ENCODE measurements around the gene NSD1. TPM values are rescaled to one million over a fixed set of nuclear protein-coding genes. Genes with fewer than 3 reads are reported as not detected.

Gene NSD1
- total RNA-seq, 4 donors from 2014 or later = 61.9 to 114 (median 73.9) TPM

GRCh38 chr5:177098120-177098469 lies 35.5 kb upstream of the NSD1 start:
- no peak for TF ChIP-seq POLR2A (IDR thresholded peaks at IDR 0.05)
- TF ChIP-seq, protein P1, sequence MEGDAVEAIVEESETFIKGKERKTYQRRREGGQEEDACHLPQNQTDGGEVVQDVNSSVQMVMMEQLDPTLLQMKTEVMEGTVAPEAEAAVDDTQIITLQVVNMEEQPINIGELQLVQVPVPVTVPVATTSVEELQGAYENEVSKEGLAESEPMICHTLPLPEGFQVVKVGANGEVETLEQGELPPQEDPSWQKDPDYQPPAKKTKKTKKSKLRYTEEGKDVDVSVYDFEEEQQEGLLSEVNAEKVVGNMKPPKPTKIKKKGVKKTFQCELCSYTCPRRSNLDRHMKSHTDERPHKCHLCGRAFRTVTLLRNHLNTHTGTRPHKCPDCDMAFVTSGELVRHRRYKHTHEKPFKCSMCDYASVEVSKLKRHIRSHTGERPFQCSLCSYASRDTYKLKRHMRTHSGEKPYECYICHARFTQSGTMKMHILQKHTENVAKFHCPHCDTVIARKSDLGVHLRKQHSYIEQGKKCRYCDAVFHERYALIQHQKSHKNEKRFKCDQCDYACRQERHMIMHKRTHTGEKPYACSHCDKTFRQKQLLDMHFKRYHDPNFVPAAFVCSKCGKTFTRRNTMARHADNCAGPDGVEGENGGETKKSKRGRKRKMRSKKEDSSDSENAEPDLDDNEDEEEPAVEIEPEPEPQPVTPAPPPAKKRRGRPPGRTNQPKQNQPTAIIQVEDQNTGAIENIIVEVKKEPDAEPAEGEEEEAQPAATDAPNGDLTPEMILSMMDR (IDR thresholded peaks at IDR 0.05) = no peak
- H3K36me3 ChIP-seq = no peaks in the 10 kb centered on the region
- H3K4me1 ChIP-seq = no peaks in the 10 kb centered on the region
- H3K9me3 ChIP-seq = no peaks in the 10 kb centered on the region
- intact Hi-C loops (cut with DNase I) = no loop called here
- no peak overlapping the region for H3K4me3 ChIP-seq (replicated peaks in 1 of 3)
- H3K27ac ChIP-seq = no peak overlapping the region
- WGBS, 2 donors = 71 to 86% methylated on average over 4 to 6 of the region's 6 CpGs
- DNase-seq = no peak
- no peaks in the 10 kb centered on the region for H3K27me3 ChIP-seq

- H3K36me3 ChIP-seq = no peaks in the 10 kb centered on the region
- no peak overlapping the region for H3K27ac ChIP-seq
- H3K9me3 ChIP-seq = no peaks in the 10 kb centered on the region
- WGBS, 2 donors = 57 to 70% methylated on average over 8 to 18 of the region's 18 CpGs
- intact Hi-C loops (cut with DNase I) = no loop called here
- H3K4me3 ChIP-seq (replicated peaks in 1 of 3) = no peak overlapping the region
- H3K27me3 ChIP-seq = no peaks in the 10 kb centered on the region
- H3K4me1 ChIP-seq = no peaks in the 10 kb centered on the region
- no peak for TF ChIP-seq POLR2A (IDR thresholded peaks at IDR 0.05)
- TF ChIP-seq, protein P1 (IDR thresholded peaks at IDR 0.05) = no peak
- no peak for DNase-seq
These were observed 35.0 kb upstream of the NSD1 start for GRCh38 chr5:177098470-177099141.

GRCh38 chr5:177099422-177100093 lies 34.0 kb upstream of the NSD1 start:
- H3K27ac ChIP-seq = no peak overlapping the region
- DNase-seq = no peak
- no peaks in the 10 kb centered on the region for H3K4me1 ChIP-seq
- H3K27me3 ChIP-seq = no peaks in the 10 kb centered on the region
- no peak overlapping the region for H3K4me3 ChIP-seq (replicated peaks in 1 of 3)
- no peak for TF ChIP-seq POLR2A (IDR thresholded peaks at IDR 0.05)
- TF ChIP-seq, protein P1 (IDR thresholded peaks at IDR 0.05) = no peak
- 66 to 68% methylated on average over 13 of the region's 13 CpGs for WGBS, 2 donors
- intact Hi-C loops (cut with DNase I) = no loop called here
- H3K36me3 ChIP-seq = no peaks in the 10 kb centered on the region
- H3K9me3 ChIP-seq = no peaks in the 10 kb centered on the region

GRCh38 chr5:177100714-177101121 lies 32.9 kb upstream of the NSD1 start:
- Histone ChIP-seq H3K27ac (no peak overlapping the region), H3K9me3 (no peaks in the 10 kb centered on the region), H3K27me3 (no peaks in the 10 kb centered on the region), H3K4me1 (no peaks in the 10 kb centered on the region), H3K36me3 (no peaks in the 10 kb centered on the region), H3K4me3 (replicated peaks in 1 of 3) (no peak overlapping the region)
- TF ChIP-seq, protein P1 (IDR thresholded peaks at IDR 0.05) = no peak
- no peak for TF ChIP-seq POLR2A (IDR thresholded peaks at IDR 0.05)
- 77% methylated on average over 6 of the region's 6 CpGs; no CpG with 5 or more reads in 1 of the 2 donors for WGBS, 2 donors
- no peak for DNase-seq
- intact Hi-C loops (cut with DNase I) = no loop called here

- TF ChIP-seq, protein P1 (IDR thresholded peaks at IDR 0.05) = no peak
- TF ChIP-seq POLR2A (IDR thresholded peaks at IDR 0.05) = no peak
- 52 to 69% methylated on average over 8 of the region's 9 CpGs for WGBS, 2 donors
- intact Hi-C loops (cut with DNase I) = no loop called here
- DNase-seq = no peak
- H3K4me1 ChIP-seq = no peaks in the 10 kb centered on the region
- H3K4me3 ChIP-seq (replicated peaks in 1 of 3) = no peak overlapping the region
- no peaks in the 10 kb centered on the region for H3K36me3 ChIP-seq
- no peaks in the 10 kb centered on the region for H3K27me3 ChIP-seq
- H3K27ac ChIP-seq = no peak overlapping the region
- no peaks in the 10 kb centered on the region for H3K9me3 ChIP-seq
These were observed 29.9 kb upstream of the NSD1 start for GRCh38 chr5:177103523-177104253.

Measured in thyroid gland (tissue), 4 donors.